A549 (cell line): Measurements from ENCODE around the gene MVK.

ENCODE experiments used
- BCL3 ChIP-seq: fragments of >200 bp; sonication (Bioruptor Twin); formaldehyde crosslinking; IDR thresholded peaks from 3 replicates; pipeline ENCODE4 v1.6.1; 2016
- CTCF ChIP-seq: fragments of >200 bp; sonication (Bioruptor Twin); formaldehyde crosslinking; IDR thresholded peaks from 3 replicates; pipeline ENCODE4 v1.5.1; 2016
- FOSL2 ChIP-seq, 2 experiments: fragments of 450-650 bp in 1 of 2; fragments of >200 bp in 1 of 2; sonication (Bioruptor Twin) in 1 of 2; formaldehyde crosslinking; IDR thresholded peaks; 2 replicates each; pipeline versions ENCODE4 v1.5.0 to v1.6.1; 2016 to 2020; ENCODE audit warnings: mild to moderate bottlenecking in 1 of 2, moderate library complexity in 1 of 2
- HDAC2 ChIP-seq: fragments of 200-600 bp; sonication (generic); IDR thresholded peaks from 2 replicates; pipeline ENCODE4 v1.6.1; 2016
- POLR2AphosphoS2 ChIP-seq: conservative IDR thresholded peaks from 2 replicates; pipeline ENCODE4 v1.6.1; 2012; ENCODE audit warnings: low read length, improper control_type of control experiment, inconsistent platforms
- RCOR1 ChIP-seq: fragments of 150-350 bp; IDR thresholded peaks from 2 replicates; pipeline ENCODE4 v1.6.1; 2014; ENCODE audit warnings: antibody characterized with exemption, low read length, low read depth

- TF ChIP-seq FOSL2 (IDR thresholded peaks at IDR 0.05), result no peak
- no peak for TF ChIP-seq FOSL2 (CRISPR knock-in tag; IDR thresholded peaks at IDR 0.05)
- TF ChIP-seq CTCF, result no peak
- TF ChIP-seq POLR2AphosphoS2, result no peak
- no peak for TF ChIP-seq BCL3
- no peak for TF ChIP-seq HDAC2
- TF ChIP-seq RCOR1, result no peak
Measured at GRCh38 chr12:109562871-109563270, 10.7 kb upstream of the MVK start.
